ENCODE data around the gene SNTG2.

SNTG2 gene

GRCh38 chr2:974502-974901 lies 23.9 kb downstream of the SNTG2 start:
- DNase-seq (ENCODE audit: low read depth): no peak
- no peak for TF ChIP-seq CTCF (IDR thresholded peaks at IDR 0.05; ENCODE audit: insufficient read depth, low read depth, low read length, missing control alignments)
- no peak overlapping the region for H3K4me3 ChIP-seq (ENCODE audit: low read depth, low read length)

GRCh38 chr2:975095-975494 lies 24.4 kb downstream of the SNTG2 start:
- H3K4me3 ChIP-seq (ENCODE audit: low read depth, low read length): no peak overlapping the region
- DNase-seq (ENCODE audit: low read depth): no peak
- TF ChIP-seq CTCF (IDR thresholded peaks at IDR 0.05; ENCODE audit: insufficient read depth, low read depth, low read length, missing control alignments): no peak

GRCh38 chr2:979069-979928 lies 28.6 kb downstream of the SNTG2 start:
- no peak for TF ChIP-seq CTCF (IDR thresholded peaks at IDR 0.05; ENCODE audit: insufficient read depth, low read depth, low read length, missing control alignments)
- no peak for DNase-seq (ENCODE audit: low read depth)
- H3K4me3 ChIP-seq (ENCODE audit: low read depth, low read length): no peak overlapping the region

- H3K4me3 ChIP-seq (ENCODE audit: low read depth, low read length): no peak overlapping the region
- DNase-seq (ENCODE audit: low read depth): no peak
- no peak for TF ChIP-seq CTCF (IDR thresholded peaks at IDR 0.05; ENCODE audit: insufficient read depth, low read depth, low read length, missing control alignments)
These were observed 29.5 kb downstream of the SNTG2 start for GRCh38 chr2:980176-980575.

GRCh38 chr2:981258-981657 lies 30.6 kb downstream of the SNTG2 start:
- DNase-seq (ENCODE audit: low read depth): no peak
- H3K4me3 ChIP-seq (ENCODE audit: low read depth, low read length): no peak overlapping the region
- no peak for TF ChIP-seq CTCF (IDR thresholded peaks at IDR 0.05; ENCODE audit: insufficient read depth, low read depth, low read length, missing control alignments)

GRCh38 chr2:981759-982158 lies 31.1 kb downstream of the SNTG2 start:
- no peak for DNase-seq (ENCODE audit: low read depth)

More at GRCh38 chr2:981759-982158, 31.1 kb downstream of the SNTG2 start:
- H3K4me3 ChIP-seq (ENCODE audit: low read depth, low read length): no peak overlapping the region
- no peak for TF ChIP-seq CTCF (IDR thresholded peaks at IDR 0.05; ENCODE audit: insufficient read depth, low read depth, low read length, missing control alignments)

All from GM12865 (cell line).